Endothelial cell of umbilical vein (primary cell): ENCODE measurements around the gene OR1J2. TPM values are rescaled to one million over a fixed set of nuclear protein-coding genes. Genes with fewer than 3 reads are reported as not detected.

Experiments
- BruUV-seq: library from RNA; stranded (reverse); fragments of 400-500 nt; replicated peaks from 2 replicates; lab custom pipeline; 2021; lab: Mats Ljungman, UMichigan
- CTCF ChIA-PET: fragments of 300-600, 350-600 bp; sonication (Branson Sonifier 250); formaldehyde crosslinking; loops from one replicate; lab custom pipeline; 2021; ENCODE audit warnings: antibody characterized with exemption, inconsistent platforms; lab: Charles Lee
- POLR2A ChIA-PET: fragments of 300-600, 350-600 bp; sonication (Branson Sonifier 250); formaldehyde crosslinking; loops from one replicate; lab custom pipeline; 2021; ENCODE audit warnings: antibody characterized with exemption, inconsistent platforms; lab: Charles Lee
- DNase-seq: peaks from one replicate; pipeline ENCODE4 v3.0.0-alpha.2; 2011; ENCODE audit warnings: low read depth, low spot score
- FAIRE-seq: peaks from 2 replicates; lab custom pipeline; 2011; peaks lifted over from hg19 to GRCh38; lab: Jason Lieb, UNC
- H2AFZ ChIP-seq: 2 replicates; pipeline ENCODE4 v1.6.0; 2012; ENCODE audit warnings: low read depth, low read length, control low read depth, inconsistent platforms
- H3K27ac ChIP-seq: 2 replicates; pipeline ENCODE4 v1.5.1; 2011; ENCODE audit warnings: low read depth, mild to moderate bottlenecking, control low read depth, low read length, moderate library complexity; ENCODE audit not compliant: insufficient read depth
- H3K27me3 ChIP-seq, 2 experiments: 2 replicates each; pipeline versions ENCODE4 v1.6.0 to v1.6.1; 2011; ENCODE audit warnings: low read length in 2 of 2, mixed read lengths in 1 of 2; ENCODE audit not compliant: control insufficient read depth in 2 of 2, insufficient read depth in 2 of 2
- H3K36me3 ChIP-seq, 2 experiments: 2 replicates in 1 of 2; 3 replicates in 1 of 2; pipeline ENCODE4 v1.5.1; 2011; ENCODE audit warnings: low read length in 2 of 2, mild to moderate bottlenecking in 1 of 2, moderate library complexity in 1 of 2; ENCODE audit not compliant: control insufficient read depth in 2 of 2, insufficient read depth in 2 of 2; ENCODE audit errors: extremely low read depth in 1 of 2
- H3K4me1 ChIP-seq: 3 replicates; pipeline ENCODE4 v1.5.1; 2011; ENCODE audit warnings: mild to moderate bottlenecking, low read length; ENCODE audit not compliant: control insufficient read depth, insufficient read depth; ENCODE audit errors: extremely low read depth
- H3K4me2 ChIP-seq: 2 replicates; pipeline ENCODE4 v1.6.1; 2011; ENCODE audit warnings: low read length, control low read depth, mixed read lengths; ENCODE audit not compliant: insufficient read depth
- H3K4me3 ChIP-seq, 3 experiments: fragments of 200-600 bp in 1 of 3; sonication (generic), shearing (Covaris generic) in 1 of 3; replicated peaks in 1 of 3; 2 replicates each; pipeline ENCODE4 v1.5.1; 2011 to 2016; ENCODE audit warnings: control low read depth in 3 of 3, low read length in 3 of 3, mild to moderate bottlenecking in 2 of 3, inconsistent platforms in 1 of 3, low read depth in 1 of 3, moderate library complexity in 1 of 3; ENCODE audit not compliant: insufficient read depth in 1 of 3
- H3K79me2 ChIP-seq: 2 replicates; pipeline ENCODE4 v1.6.0; 2012; ENCODE audit warnings: low read length, inconsistent platforms; ENCODE audit not compliant: control insufficient read depth, insufficient read depth
- H3K9ac ChIP-seq: replicated peaks from 2 replicates; pipeline ENCODE3; 2011; ENCODE audit warnings: low read length, control low read depth; ENCODE audit not compliant: insufficient read depth; ENCODE audit errors: extremely low read depth
- H3K9me1 ChIP-seq: replicated peaks from 3 replicates; pipeline ENCODE4 v1.6.0; 2011; ENCODE audit warnings: mild to moderate bottlenecking, low read length; ENCODE audit not compliant: control insufficient read depth, insufficient read depth; ENCODE audit errors: extremely low read depth
- H3K9me3 ChIP-seq: replicated peaks from 2 replicates; pipeline ENCODE4 v1.5.1; 2012; ENCODE audit warnings: low read length, inconsistent platforms; ENCODE audit not compliant: control insufficient read depth, insufficient read depth
- H4K20me1 ChIP-seq: replicated peaks from 2 replicates; pipeline ENCODE3; 2011; ENCODE audit warnings: mild to moderate bottlenecking, low read length; ENCODE audit not compliant: control insufficient read depth, insufficient read depth; ENCODE audit errors: extremely low read depth
- EZH2 ChIP-seq: IDR thresholded peaks from 2 replicates; pipeline ENCODE4 v1.6.1; 2012; ENCODE audit warnings: borderline replicate concordance, low read depth, mild to moderate bottlenecking, moderate library complexity, low read length, inconsistent platforms; ENCODE audit not compliant: severe bottlenecking
- FOS ChIP-seq: IDR thresholded peaks from 2 replicates; pipeline ENCODE4 v1.6.1; 2011; ENCODE audit warnings: mild to moderate bottlenecking, low read length, moderate library complexity, borderline replicate concordance; ENCODE audit not compliant: insufficient read depth
- GATA2 ChIP-seq: IDR thresholded peaks from 2 replicates; pipeline ENCODE4 v1.7.0; 2011; ENCODE audit warnings: low read depth, mild to moderate bottlenecking, moderate library complexity, mixed read lengths, low read length; ENCODE audit not compliant: insufficient read length, insufficient read depth
- JUN ChIP-seq: IDR thresholded peaks from 2 replicates; pipeline ENCODE4 v1.6.1; 2011; ENCODE audit warnings: borderline replicate concordance, low read depth; ENCODE audit not compliant: insufficient read length, insufficient read depth
- MYC ChIP-seq: IDR thresholded peaks from one replicate; pipeline ENCODE4 v1.6.1; 2011; ENCODE audit warnings: mild to moderate bottlenecking, low read depth, low read length
- POLR2A ChIP-seq: IDR thresholded peaks from 2 replicates; pipeline ENCODE4 v1.6.1; 2012; ENCODE audit warnings: low read depth, mild to moderate bottlenecking, control low read depth, low read length
- POLR2AphosphoS5 ChIP-seq: IDR thresholded peaks from 2 replicates; pipeline ENCODE4 v1.6.1; 2012; ENCODE audit warnings: low read depth, mild to moderate bottlenecking, control low read depth, low read length, moderate library complexity; ENCODE audit not compliant: insufficient read depth
- dilution Hi-C: fragments of 300-500 bp; cut with MboI; formaldehyde crosslinking; loops from one replicate; pipeline ENCODE4 v1.15.0; 2019; ENCODE audit warnings: low sequenced_read_pairs; ENCODE audit not compliant: extremely low pct_ligation_motif_present
- intact Hi-C: fragments of 100-400 bp; cut with micrococcal nuclease; formaldehyde crosslinking; loops from one replicate; pipeline ENCODE4 v1.10.0; 2022
- polyA plus RNA-seq, 4 experiments: library from polyadenylated mRNA; depleted of rRNA in 3 of 4; stranded (reverse) in 3 of 4; unstranded in 1 of 4; fragments of >200 nt; gene quantifications; 2 replicates each; pipeline versions ENCODE4 v1.2.1 to v1.2.3, GENCODE V29; 2011 to 2012; ENCODE audit warnings: missing spikeins in 1 of 4
- total RNA-seq: library from RNA; stranded (reverse); gene quantifications from 2 replicates; pipeline ENCODE4 v1.2.3, GENCODE V29; 2021
- TF ChIP-seq, protein P1 (sequence below), 2 donors: IDR thresholded peaks; 1 replicate in 1 of 2; 2 replicates in 1 of 2; pipeline ENCODE4 v1.5.1; 2011; ENCODE audit warnings: low read length in 2 of 2, mild to moderate bottlenecking in 2 of 2, moderate library complexity in 2 of 2, control low read depth in 1 of 2, inconsistent platforms in 1 of 2, low read depth in 1 of 2; ENCODE audit not compliant: insufficient read depth in 1 of 2; ENCODE audit errors: extremely low read depth in 1 of 2
- TF ChIP-seq, protein P2 (sequence below): IDR thresholded peaks from 2 replicates; pipeline ENCODE4 v1.6.1; 2011; ENCODE audit not compliant: insufficient read depth, insufficient read length

The OR1J2 gene
- total and polyA plus RNA-seq, 2 donors (not counting 3 experiments of a cell fraction or from before 2014, with no cell fraction given) = not detected

DNA sequence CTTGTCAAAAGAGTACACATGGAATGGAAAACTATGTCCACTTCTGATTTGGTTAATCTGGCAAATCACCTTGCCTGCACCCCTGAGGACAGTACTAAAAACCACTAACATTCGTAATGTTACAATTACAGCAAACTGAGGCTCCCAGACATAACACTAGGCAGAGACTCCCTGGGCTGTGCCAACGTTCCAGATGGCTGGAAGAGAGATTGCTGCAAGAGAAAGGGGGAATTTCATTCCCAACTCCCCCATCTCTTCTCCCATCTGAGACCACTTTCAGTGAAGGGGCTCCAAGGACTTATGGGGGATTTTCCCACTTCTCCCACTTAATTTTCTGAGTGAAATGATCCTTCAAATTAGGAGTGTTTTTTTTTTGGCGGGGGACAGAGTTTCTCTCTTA, 44.1 kb upstream of the OR1J2 start:
- H2AFZ ChIP-seq = no peak overlapping the region
- no peak for DNase-seq
- intact Hi-C loops (no loop called here), dilution Hi-C loops (no loop called here)
- no TSS peak for BruUV-seq
- CTCF ChIA-PET = interaction anchor here (1.4 to 3.7 kb wide), 3 partner anchors 11 to 884 kb away, joined by 3 to 17 read pairs (median 13); partner anchors contain the start of gene OR1J1
- H3K27ac ChIP-seq = no peak overlapping the region
- H3K79me2 ChIP-seq = no peaks in the 10 kb centered on the region
- no peak overlapping the region for H3K4me2 ChIP-seq
- no peaks in the 10 kb centered on the region for H3K9me1 ChIP-seq
- H3K9me3 ChIP-seq = no peaks in the 10 kb centered on the region
- POLR2A ChIA-PET = no interaction called here
- no peak for FAIRE-seq
- no peak for TF ChIP-seq EZH2
- no peak for TF ChIP-seq GATA2
- no peak for TF ChIP-seq FOS
- TF ChIP-seq POLR2AphosphoS5 = no peak
- H3K4me1 ChIP-seq = peaks cover 7% of the 10 kb centered on the region
- H4K20me1 ChIP-seq = no peaks in the 10 kb centered on the region
- H3K9ac ChIP-seq = no peak overlapping the region
- H3K27me3 ChIP-seq = peaks cover 4 to 33% of the 10 kb centered on the region in 2 experiments
- H3K4me3 ChIP-seq = no peak overlapping the region
- H3K36me3 ChIP-seq = no peaks in the 10 kb centered on the region

DNA sequence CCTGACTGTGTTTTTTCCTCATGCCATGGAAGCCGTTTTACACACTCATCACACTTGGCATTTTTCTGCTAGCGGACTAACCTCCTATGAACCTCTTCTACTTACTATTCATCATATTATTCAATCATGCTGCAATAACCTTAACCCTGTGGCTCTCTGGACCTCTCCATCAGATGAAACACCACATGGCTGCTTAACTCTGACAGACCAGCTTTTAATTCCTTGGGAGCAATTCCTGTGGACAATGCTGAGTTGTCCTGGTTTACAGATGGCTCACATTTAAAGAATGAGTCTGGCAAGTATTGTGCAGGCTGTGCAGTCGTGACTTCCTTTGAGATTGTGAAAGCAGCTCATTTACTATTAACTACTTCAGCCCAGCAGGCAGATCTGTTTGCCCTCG, 41.9 kb upstream of the OR1J2 start:
- H3K27ac ChIP-seq = no peak overlapping the region
- ChIA-PET CTCF (interaction anchor here (0.9 kb wide), 1 partner anchor 370 kb away, joined by 3 read pairs; no protein-coding TSS in a partner anchor), POLR2A (no interaction called here)
- dilution Hi-C loops = no loop called here
- DNase-seq (no peak), FAIRE-seq (no peak)
- no peak overlapping the region for H3K9ac ChIP-seq
- peaks cover 7% of the 10 kb centered on the region for H3K4me1 ChIP-seq
- no peak overlapping the region for H3K4me2 ChIP-seq
- no TSS peak for BruUV-seq
- no peak overlapping the region for H2AFZ ChIP-seq
- intact Hi-C loops = no loop called here
- no peaks in the 10 kb centered on the region for H3K79me2 ChIP-seq
- H3K27me3 ChIP-seq = peaks cover 5 to 32% of the 10 kb centered on the region in 2 experiments
- no peaks in the 10 kb centered on the region for H3K36me3 ChIP-seq
- no peaks in the 10 kb centered on the region for H3K9me1 ChIP-seq
- no peaks in the 10 kb centered on the region for H3K9me3 ChIP-seq
- TF ChIP-seq, protein P1, sequence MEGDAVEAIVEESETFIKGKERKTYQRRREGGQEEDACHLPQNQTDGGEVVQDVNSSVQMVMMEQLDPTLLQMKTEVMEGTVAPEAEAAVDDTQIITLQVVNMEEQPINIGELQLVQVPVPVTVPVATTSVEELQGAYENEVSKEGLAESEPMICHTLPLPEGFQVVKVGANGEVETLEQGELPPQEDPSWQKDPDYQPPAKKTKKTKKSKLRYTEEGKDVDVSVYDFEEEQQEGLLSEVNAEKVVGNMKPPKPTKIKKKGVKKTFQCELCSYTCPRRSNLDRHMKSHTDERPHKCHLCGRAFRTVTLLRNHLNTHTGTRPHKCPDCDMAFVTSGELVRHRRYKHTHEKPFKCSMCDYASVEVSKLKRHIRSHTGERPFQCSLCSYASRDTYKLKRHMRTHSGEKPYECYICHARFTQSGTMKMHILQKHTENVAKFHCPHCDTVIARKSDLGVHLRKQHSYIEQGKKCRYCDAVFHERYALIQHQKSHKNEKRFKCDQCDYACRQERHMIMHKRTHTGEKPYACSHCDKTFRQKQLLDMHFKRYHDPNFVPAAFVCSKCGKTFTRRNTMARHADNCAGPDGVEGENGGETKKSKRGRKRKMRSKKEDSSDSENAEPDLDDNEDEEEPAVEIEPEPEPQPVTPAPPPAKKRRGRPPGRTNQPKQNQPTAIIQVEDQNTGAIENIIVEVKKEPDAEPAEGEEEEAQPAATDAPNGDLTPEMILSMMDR (IDR thresholded peaks at IDR 0.05; ENCODE audit: extremely low read depth in 1 of 2, insufficient read depth in 1 of 2, low read depth in 1 of 2, low read length in 2 of 2) = no peak
- TF ChIP-seq POLR2AphosphoS5 = no peak
- TF ChIP-seq, protein P2, sequence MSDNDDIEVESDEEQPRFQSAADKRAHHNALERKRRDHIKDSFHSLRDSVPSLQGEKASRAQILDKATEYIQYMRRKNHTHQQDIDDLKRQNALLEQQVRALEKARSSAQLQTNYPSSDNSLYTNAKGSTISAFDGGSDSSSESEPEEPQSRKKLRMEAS = no peak
- TF ChIP-seq POLR2A = no peak
- no peak for TF ChIP-seq FOS
- no peak for TF ChIP-seq JUN
- TF ChIP-seq EZH2 = no peak
- no peak for TF ChIP-seq GATA2
- no peak for TF ChIP-seq MYC
- no peak overlapping the region for H3K4me3 ChIP-seq
- H4K20me1 ChIP-seq = no peaks in the 10 kb centered on the region
